ENCODE measurements around the gene GALNTL6. TPM values are rescaled to one million over a fixed set of nuclear protein-coding genes. Genes with fewer than 3 reads are reported as not detected.

Gene GALNTL6
- total RNA-seq, 1 experiment from 2014 or later: not detected

- Histone ChIP-seq H3K27ac (ENCODE audit: low read depth, low read length) (no peak overlapping the region), H3K79me2 (ENCODE audit: insufficient read depth, low read length) (no peaks in the 10 kb centered on the region), H3K9me3 (ENCODE audit: control insufficient read depth in 1 of 2, insufficient read depth in 1 of 2, low read depth in 1 of 2, low read length in 2 of 2) (no peaks in the 10 kb centered on the region), H3K27me3 (ENCODE audit: insufficient read depth, low read length) (no peaks in the 10 kb centered on the region), H3K4me2 (ENCODE audit: low read length) (peak overlapping the region; percentile 36), H2AFZ (ENCODE audit: low read depth, low read length, poor library complexity, severe bottlenecking) (peak overlapping the region; percentile 63), H3K4me1 (ENCODE audit: control insufficient read depth in 1 of 2, insufficient read depth in 2 of 2, low read length in 2 of 2) (peaks cover 0 to 11% of the 10 kb centered on the region in 2 experiments; a peak in 2 of 4 replicates), H3K9ac (ENCODE audit: low read length) (no peak overlapping the region), H3K9me2 (ENCODE audit: insufficient read depth) (no peaks in the 10 kb centered on the region), H3K36me3 (ENCODE audit: control insufficient read depth in 1 of 2, insufficient read depth in 2 of 2, low read length in 2 of 2) (no peaks in the 10 kb centered on the region), H3K4me3 (replicated peaks in 1 of 2; ENCODE audit: low read depth in 1 of 2, low read length in 2 of 2) (no peak overlapping the region), H4K20me1 (ENCODE audit: insufficient read depth) (no peaks in the 10 kb centered on the region)
- ATAC-seq: peak; percentile 49
- TF ChIP-seq JUND (IDR thresholded peaks at IDR 0.05): peak; percentile 44
- TF ChIP-seq FOSL1 (IDR thresholded peaks at IDR 0.05; ENCODE audit: low read depth): peak; percentile 68
- no peak for TF ChIP-seq POLR2A (IDR thresholded peaks at IDR 0.05; ENCODE audit: borderline replicate concordance, extremely low read depth, insufficient read depth, insufficient read length)
- ChIA-PET RAD21 (ENCODE audit: low non-redundant PET in 1 of 2, low total read pairs in 2 of 2, uncharacterized antibody in 2 of 2, unreplicated experiment in 2 of 2) (no interaction called here), CTCF (no interaction called here), POLR2A (no interaction called here)
- no peak for DNase-seq (ENCODE audit: low read depth, low spot score)
- no TSS peak for BruUV-seq (replicated peaks)
- intact Hi-C loops (cut with micrococcal nuclease): no loop called here
These were observed 329.1 kb downstream of the GALNTL6 start for GRCh38 chr4:172142281-172142741.

DNA sequence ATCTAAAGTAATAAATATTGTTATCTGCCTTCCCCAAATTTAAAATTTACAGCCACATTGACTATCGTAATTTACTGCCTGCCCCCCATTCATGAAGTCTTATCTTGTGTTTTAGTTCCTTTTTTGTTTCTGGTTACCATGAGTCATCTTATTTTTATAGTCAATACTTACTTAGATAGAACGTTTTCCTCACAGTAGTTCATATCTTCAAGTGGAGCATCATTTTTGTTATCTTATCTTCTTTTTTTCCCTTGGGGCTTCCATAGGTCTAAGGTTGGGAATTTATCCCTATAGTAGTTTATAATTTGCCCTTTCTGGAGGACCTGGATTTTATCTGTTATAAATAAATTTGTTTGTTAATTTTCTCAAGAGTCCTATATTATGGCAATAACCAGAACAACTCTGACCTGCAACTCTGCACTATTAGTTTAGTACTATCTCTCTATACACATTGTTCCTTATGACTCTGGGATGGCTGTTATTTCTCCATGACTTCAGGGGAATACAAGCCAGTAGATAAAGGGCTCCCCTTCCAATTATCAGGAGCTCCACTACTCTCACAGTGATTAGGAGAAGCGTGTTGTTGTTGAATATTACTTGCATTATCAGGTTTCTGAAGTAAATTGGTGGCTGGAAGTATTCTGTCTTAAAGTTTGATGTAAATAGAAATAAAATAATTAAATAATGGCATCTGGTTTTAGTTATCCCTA lies 330.6 kb downstream of the GALNTL6 start:
- DNase-seq (ENCODE audit: low read depth, low spot score) (no peak), ATAC-seq (no peak)
- CTCF ChIA-PET: no interaction called here
- Histone ChIP-seq H3K79me2 (ENCODE audit: insufficient read depth, low read length) (no peaks in the 10 kb centered on the region), H3K9me3 (ENCODE audit: control insufficient read depth in 1 of 2, insufficient read depth in 1 of 2, low read depth in 1 of 2, low read length in 2 of 2) (no peaks in the 10 kb centered on the region), H3K4me1 (ENCODE audit: control insufficient read depth in 1 of 2, insufficient read depth in 2 of 2, low read length in 2 of 2) (peaks cover 0 to 11% of the 10 kb centered on the region in 2 experiments; a peak in 2 of 4 replicates), H3K4me2 (ENCODE audit: low read length) (no peak overlapping the region), H3K27me3 (ENCODE audit: insufficient read depth, low read length) (no peaks in the 10 kb centered on the region), H3K36me3 (ENCODE audit: control insufficient read depth in 1 of 2, insufficient read depth in 2 of 2, low read length in 2 of 2) (no peaks in the 10 kb centered on the region), H3K27ac (ENCODE audit: low read depth, low read length) (no peak overlapping the region), H3K4me3 (replicated peaks in 1 of 2; ENCODE audit: low read depth in 1 of 2, low read length in 2 of 2) (no peak overlapping the region), H3K9me2 (ENCODE audit: insufficient read depth) (no peaks in the 10 kb centered on the region), H2AFZ (ENCODE audit: low read depth, low read length, poor library complexity, severe bottlenecking) (peak overlapping the region; percentile 49), H3K9ac (ENCODE audit: low read length) (no peak overlapping the region), H4K20me1 (ENCODE audit: insufficient read depth) (no peaks in the 10 kb centered on the region)
- no peak for TF ChIP-seq FOSL1 (IDR thresholded peaks at IDR 0.05; ENCODE audit: low read depth)
- TF ChIP-seq CTCF (IDR thresholded peaks at IDR 0.05 in 2 of 3, conservative IDR thresholded peaks at IDR 0.05 in 1 of 3; ENCODE audit: borderline replicate concordance in 1 of 3, insufficient read depth in 1 of 3, low read depth in 2 of 3, low read length in 2 of 3): no peak
- intact Hi-C loops (cut with micrococcal nuclease): no loop called here
- BruUV-seq (replicated peaks): no TSS peak
- RAD21 ChIA-PET (ENCODE audit: low non-redundant PET in 1 of 2, low total read pairs in 2 of 2, uncharacterized antibody in 2 of 2, unreplicated experiment in 2 of 2): no interaction called here
- POLR2A ChIA-PET: no interaction called here
